Progenitor cell of endocrine pancreas (in vitro differentiated cells): ENCODE measurements around the gene EIF2S1. TPM values are rescaled to one million over a fixed set of nuclear protein-coding genes. Genes with fewer than 3 reads are reported as not detected.

Experiments
- DNase-seq: peaks from one replicate; pipeline ENCODE4 v3.0.0; 2021; ENCODE audit warnings: low spot score; ENCODE audit not compliant: unreplicated experiment
- H3K27ac Mint-ChIP-seq: 2 replicates; pipeline ENCODE4 v1.8.0; 2021; ENCODE audit warnings: mild to moderate bottlenecking, moderate library complexity, mixed read lengths
- H3K27me3 Mint-ChIP-seq: 2 replicates; pipeline ENCODE4 v1.8.0; 2021; ENCODE audit warnings: mixed read lengths
- H3K36me3 Mint-ChIP-seq: 2 replicates; pipeline ENCODE4 v1.8.0; 2022; ENCODE audit warnings: mixed read lengths; ENCODE audit not compliant: insufficient read depth
- H3K4me1 Mint-ChIP-seq: 2 replicates; pipeline ENCODE4 v1.8.0; 2021; ENCODE audit warnings: low read depth, mixed read lengths
- H3K4me3 Mint-ChIP-seq: 2 replicates; pipeline ENCODE4 v1.8.0; 2021; ENCODE audit warnings: low read depth, mild to moderate bottlenecking, moderate library complexity, mixed read lengths
- H3K9me3 Mint-ChIP-seq: 2 replicates; pipeline ENCODE4 v1.8.0; 2021; ENCODE audit warnings: low read depth, mixed read lengths
- total RNA-seq: library from RNA; stranded (reverse); gene quantifications from 2 replicates; pipeline ENCODE4 v1.2.1, GENCODE V29; 2021
- TF ChIP-seq, protein P1 (sequence below): fragments of 200-600 bp; sonication (generic); IDR thresholded peaks from one replicate; pipeline ENCODE4 v1.5.0; 2021; ENCODE audit warnings: antibody characterized with exemption, mild to moderate bottlenecking; ENCODE audit not compliant: unreplicated experiment

Gene EIF2S1
- total RNA-seq, 1 donor from 2014 or later: 73.6 TPM

DNA sequence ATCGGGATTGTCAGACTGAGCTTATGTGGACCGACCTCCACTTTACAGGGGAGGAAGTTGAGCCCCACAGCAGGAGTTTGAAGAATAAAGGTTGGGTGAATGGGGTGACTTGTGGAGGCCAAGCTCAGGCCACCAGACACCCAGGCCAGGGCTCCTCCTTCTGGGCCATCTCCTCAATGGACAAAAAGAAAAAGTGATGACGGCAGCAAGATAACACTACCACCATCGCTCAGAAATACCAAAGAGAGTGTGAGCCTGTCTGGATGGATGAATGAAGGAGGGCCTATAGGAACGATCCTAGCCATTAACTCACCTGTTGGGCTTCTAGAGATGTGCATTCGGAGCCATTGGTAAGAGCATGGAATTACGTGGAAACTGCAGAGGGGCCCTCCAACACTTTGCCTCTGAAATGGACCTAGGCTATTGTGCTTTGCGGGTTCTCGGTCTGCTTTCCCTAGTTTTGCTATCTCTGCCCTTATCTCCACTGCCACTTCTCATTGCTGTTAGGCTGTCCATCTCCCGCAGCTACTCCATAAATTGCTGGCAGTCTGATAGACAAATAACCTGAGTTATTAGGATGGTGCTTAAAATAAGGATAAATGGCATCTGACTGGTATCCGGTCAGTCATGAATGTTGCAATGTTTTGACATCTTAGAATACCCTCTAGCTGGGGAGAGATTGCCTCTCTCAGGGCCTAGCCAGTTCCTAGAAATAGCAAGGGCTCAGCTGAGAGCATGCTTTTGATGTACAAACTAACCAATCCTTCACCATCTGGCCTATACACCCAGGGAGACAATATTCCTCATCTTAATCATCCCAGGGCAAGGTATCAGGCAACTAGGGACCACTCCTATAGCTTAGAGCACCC, 61.5 kb downstream of the EIF2S1 start:
- H3K27me3 Mint-ChIP-seq: no peaks in the 10 kb centered on the region
- H3K4me3 Mint-ChIP-seq: no peak overlapping the region
- H3K4me1 Mint-ChIP-seq: no peaks in the 10 kb centered on the region
- DNase-seq: no peak
- TF ChIP-seq, protein P1, sequence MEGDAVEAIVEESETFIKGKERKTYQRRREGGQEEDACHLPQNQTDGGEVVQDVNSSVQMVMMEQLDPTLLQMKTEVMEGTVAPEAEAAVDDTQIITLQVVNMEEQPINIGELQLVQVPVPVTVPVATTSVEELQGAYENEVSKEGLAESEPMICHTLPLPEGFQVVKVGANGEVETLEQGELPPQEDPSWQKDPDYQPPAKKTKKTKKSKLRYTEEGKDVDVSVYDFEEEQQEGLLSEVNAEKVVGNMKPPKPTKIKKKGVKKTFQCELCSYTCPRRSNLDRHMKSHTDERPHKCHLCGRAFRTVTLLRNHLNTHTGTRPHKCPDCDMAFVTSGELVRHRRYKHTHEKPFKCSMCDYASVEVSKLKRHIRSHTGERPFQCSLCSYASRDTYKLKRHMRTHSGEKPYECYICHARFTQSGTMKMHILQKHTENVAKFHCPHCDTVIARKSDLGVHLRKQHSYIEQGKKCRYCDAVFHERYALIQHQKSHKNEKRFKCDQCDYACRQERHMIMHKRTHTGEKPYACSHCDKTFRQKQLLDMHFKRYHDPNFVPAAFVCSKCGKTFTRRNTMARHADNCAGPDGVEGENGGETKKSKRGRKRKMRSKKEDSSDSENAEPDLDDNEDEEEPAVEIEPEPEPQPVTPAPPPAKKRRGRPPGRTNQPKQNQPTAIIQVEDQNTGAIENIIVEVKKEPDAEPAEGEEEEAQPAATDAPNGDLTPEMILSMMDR: no peak
- H3K27ac Mint-ChIP-seq: no peak overlapping the region
- no peaks in the 10 kb centered on the region for H3K36me3 Mint-ChIP-seq
- no peaks in the 10 kb centered on the region for H3K9me3 Mint-ChIP-seq

DNA sequence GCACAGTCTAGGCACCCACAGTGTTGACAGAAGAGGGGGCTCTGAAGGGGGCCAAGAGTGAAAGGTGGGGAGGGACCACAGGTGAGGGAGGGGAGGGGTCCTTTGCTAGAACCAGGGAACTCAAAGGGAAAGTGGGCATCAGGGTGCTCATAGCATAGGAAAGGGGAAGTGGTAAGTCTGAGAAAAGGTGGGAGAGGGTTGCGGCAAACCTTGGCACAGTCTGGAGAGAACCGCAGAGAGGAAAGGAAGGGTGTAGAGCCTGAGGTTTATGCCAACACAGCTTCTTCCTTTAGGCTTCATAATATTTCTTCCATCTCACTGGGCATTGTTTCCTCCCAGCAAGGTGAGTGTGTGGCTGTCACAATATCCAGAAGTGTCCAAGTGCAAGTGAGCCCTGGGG, 63.3 kb downstream of the EIF2S1 start:
- Mint-ChIP-seq H3K27me3 (no peaks in the 10 kb centered on the region), H3K9me3 (no peaks in the 10 kb centered on the region), H3K4me3 (no peak overlapping the region), H3K36me3 (no peaks in the 10 kb centered on the region), H3K27ac (no peak overlapping the region), H3K4me1 (peaks cover 7% of the 10 kb centered on the region)
- no peak for DNase-seq
- TF ChIP-seq, protein P1: no peak

- no peaks in the 10 kb centered on the region for H3K9me3 Mint-ChIP-seq
- H3K4me1 Mint-ChIP-seq: peaks cover 11% of the 10 kb centered on the region
- TF ChIP-seq, protein P1: no peak
- H3K36me3 Mint-ChIP-seq: no peaks in the 10 kb centered on the region
- H3K27ac Mint-ChIP-seq: no peak overlapping the region
- no peak overlapping the region for H3K4me3 Mint-ChIP-seq
- H3K27me3 Mint-ChIP-seq: no peaks in the 10 kb centered on the region
- no peak for DNase-seq
These were observed 64.4 kb downstream of the EIF2S1 start for GRCh38 chr14:67424539-67424938.

DNA sequence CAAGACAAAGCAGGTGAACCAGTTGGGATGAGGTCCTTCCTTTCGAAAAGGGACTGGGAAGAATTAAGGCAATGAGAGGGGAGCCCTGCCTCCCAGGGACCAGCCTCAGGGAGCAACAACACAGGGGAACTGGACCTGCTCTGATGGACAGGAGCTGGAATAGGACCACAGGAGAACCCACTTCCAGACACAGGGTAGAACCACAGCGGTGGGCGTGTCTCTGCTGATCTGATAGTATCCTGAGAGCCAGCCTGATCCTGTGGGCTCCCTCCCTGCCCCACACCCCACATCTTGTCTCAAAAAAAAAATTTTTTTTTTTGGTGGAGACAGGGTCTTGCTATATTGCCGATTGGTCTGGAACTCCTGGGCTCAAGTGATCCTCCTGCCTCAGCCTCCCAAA, 65.5 kb downstream of the EIF2S1 start:
- H3K4me1 Mint-ChIP-seq: peaks cover 11% of the 10 kb centered on the region
- no peak overlapping the region for H3K4me3 Mint-ChIP-seq
- TF ChIP-seq, protein P1: no peak
- no peaks in the 10 kb centered on the region for H3K27me3 Mint-ChIP-seq
- H3K36me3 Mint-ChIP-seq: no peaks in the 10 kb centered on the region
- no peak for DNase-seq
- H3K27ac Mint-ChIP-seq: no peak overlapping the region
- no peaks in the 10 kb centered on the region for H3K9me3 Mint-ChIP-seq

- H3K36me3 Mint-ChIP-seq: no peaks in the 10 kb centered on the region
- H3K9me3 Mint-ChIP-seq: no peaks in the 10 kb centered on the region
- TF ChIP-seq, protein P1: no peak
- no peak for DNase-seq
- H3K27me3 Mint-ChIP-seq: no peaks in the 10 kb centered on the region
- H3K27ac Mint-ChIP-seq: no peak overlapping the region
- no peak overlapping the region for H3K4me3 Mint-ChIP-seq
- peaks cover 11% of the 10 kb centered on the region for H3K4me1 Mint-ChIP-seq
These were observed 66.0 kb downstream of the EIF2S1 start for GRCh38 chr14:67426161-67426560.
